Activated CD4-positive, alpha-beta memory T cell treated with anti-CD3 and anti-CD28 coated beads for 36 hours (primary cell): ENCODE results near the gene GRIN3B. TPM values are rescaled to one million over a fixed set of nuclear protein-coding genes. Genes with fewer than 3 reads are reported as not detected.
A peak's percentile ranks its signal among the peaks of the same experiment; 100 is the strongest.

Experiments
- CTCF ChIA-PET: fragments of 350-600 bp; sonication (Branson Sonifier 250); formaldehyde crosslinking; loops from one replicate; lab custom pipeline; 2021; ENCODE audit warnings: antibody characterized with exemption, inconsistent platforms; lab: Charles Lee
- POLR2A ChIA-PET: fragments of 350-600 bp; sonication (Branson Sonifier 250); formaldehyde crosslinking; loops from one replicate; lab custom pipeline; 2021; ENCODE audit warnings: antibody characterized with exemption; lab: Charles Lee
- DNase-seq: peaks from one replicate; pipeline ENCODE4 v3.0.0-alpha.2; 2020
- H3K27ac Mint-ChIP-seq: one replicate; pipeline ENCODE4 v1.8.0; 2021; ENCODE audit warnings: mixed read lengths
- H3K27me3 Mint-ChIP-seq: one replicate; pipeline ENCODE4 v1.8.0; 2021; ENCODE audit warnings: mixed read lengths
- H3K36me3 Mint-ChIP-seq: one replicate; pipeline ENCODE4 v1.8.0; 2021; ENCODE audit warnings: mixed read lengths
- H3K4me1 Mint-ChIP-seq: one replicate; pipeline ENCODE4 v1.8.0; 2021; ENCODE audit warnings: low read depth, mixed read lengths
- H3K4me3 Mint-ChIP-seq: one replicate; pipeline ENCODE4 v1.8.0; 2021; ENCODE audit warnings: mild to moderate bottlenecking, mixed read lengths
- H3K9me3 Mint-ChIP-seq: one replicate; pipeline ENCODE4 v1.8.0; 2021; ENCODE audit warnings: mixed read lengths
- intact Hi-C: fragments of 100-400 bp; cut with micrococcal nuclease; formaldehyde crosslinking; loops from one replicate; pipeline ENCODE4 v1.15.1; 2023
- total RNA-seq, 2 experiments: library from RNA; stranded (reverse); gene quantifications; one replicate each; pipeline ENCODE4 v1.2.3, GENCODE V29; 2021

The GRIN3B gene
- total RNA-seq, 2 experiments from 2014 or later = not detected

DNA sequence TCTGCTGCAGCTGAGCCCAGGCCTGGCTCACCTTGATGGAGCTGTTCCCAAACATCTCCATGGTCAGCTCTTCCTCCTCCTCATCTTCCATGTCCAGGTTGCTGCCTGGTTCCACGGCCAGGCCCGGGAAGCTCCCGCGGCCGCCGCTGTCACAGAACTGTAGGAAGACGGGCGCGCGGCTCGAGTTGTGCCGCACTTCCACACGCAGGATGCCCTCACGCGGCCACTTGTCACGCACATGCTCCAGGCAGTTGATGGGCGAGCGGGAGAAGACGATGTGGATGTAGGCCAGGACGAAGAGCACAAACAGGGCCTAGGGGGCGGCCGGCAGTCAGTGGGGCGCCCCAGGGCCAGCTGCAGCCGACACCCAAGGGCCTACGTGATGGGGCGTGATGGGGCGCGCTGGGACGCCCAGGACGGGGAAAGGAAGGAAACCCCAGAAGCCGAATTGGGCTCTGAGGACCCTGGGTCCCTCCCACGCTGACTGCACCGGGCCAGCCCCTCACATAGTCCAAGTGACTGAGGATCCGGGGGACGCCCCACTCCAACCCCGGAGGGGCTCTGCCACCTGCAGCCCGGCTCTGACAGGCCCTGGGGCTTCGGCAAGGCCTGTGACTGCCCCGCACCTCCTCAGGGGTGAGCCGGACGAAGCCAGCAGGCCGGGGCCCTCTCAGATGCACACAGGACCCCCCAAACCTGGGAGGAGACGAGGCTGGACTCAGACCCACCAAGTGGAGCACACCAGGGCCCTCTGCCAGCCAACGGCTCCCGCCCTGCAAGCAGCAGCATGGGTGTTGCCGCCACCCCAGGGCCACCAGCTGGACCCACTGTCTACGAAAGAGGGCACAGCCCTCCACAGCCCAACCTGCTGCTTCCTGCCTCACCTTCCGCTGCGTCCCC is 14.2 kb downstream of the GRIN3B start:
- CTCF ChIA-PET = no interaction called here
- H3K4me3 Mint-ChIP-seq = no peak overlapping the region
- POLR2A ChIA-PET = no interaction called here
- no peak for DNase-seq
- peaks cover 38% of the 10 kb centered on the region for H3K4me1 Mint-ChIP-seq
- no peaks in the 10 kb centered on the region for H3K27me3 Mint-ChIP-seq
- intact Hi-C loops = no loop called here
- H3K36me3 Mint-ChIP-seq = peaks cover 2% of the 10 kb centered on the region
- H3K9me3 Mint-ChIP-seq = no peaks in the 10 kb centered on the region
- no peak overlapping the region for H3K27ac Mint-ChIP-seq

DNA sequence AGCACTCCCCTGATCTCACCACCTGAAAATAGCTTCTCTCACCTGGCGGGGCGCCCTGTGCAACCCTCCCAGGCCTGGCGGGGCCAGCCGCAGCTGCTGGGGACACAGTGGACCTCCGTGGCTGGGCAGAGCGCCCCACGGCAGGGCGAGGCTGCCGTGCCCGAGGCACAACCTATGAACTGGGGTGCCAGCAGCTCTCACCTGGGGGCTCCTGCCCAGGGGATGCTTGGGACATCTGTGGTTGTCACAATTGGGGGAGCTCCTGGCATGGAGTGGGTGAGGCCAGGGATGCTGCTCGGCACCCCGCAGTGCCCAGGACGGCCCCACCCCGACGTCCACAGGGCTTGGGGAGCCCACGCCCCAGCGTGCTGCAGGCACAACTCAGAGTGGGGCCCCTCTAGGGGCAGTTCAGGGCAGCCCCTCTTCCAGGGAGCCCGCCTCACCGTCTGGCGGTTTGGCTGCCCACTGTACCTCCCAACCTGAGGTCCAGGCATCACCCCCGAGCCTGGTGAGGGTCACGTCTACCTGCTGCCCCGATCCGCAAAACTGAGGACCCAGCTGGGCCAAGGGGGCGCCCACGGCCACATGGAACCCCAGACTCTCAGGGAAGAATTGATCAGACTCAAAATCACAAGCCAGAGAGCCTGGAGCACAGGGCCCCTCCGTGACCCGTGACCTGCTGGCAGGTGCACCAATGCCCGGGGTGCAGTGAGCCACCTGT is 15.0 kb downstream of the GRIN3B start:
- Mint-ChIP-seq H3K27ac (no peak overlapping the region), H3K9me3 (no peaks in the 10 kb centered on the region), H3K4me3 (no peak overlapping the region), H3K36me3 (peaks cover 6% of the 10 kb centered on the region), H3K4me1 (peaks cover 39% of the 10 kb centered on the region), H3K27me3 (no peaks in the 10 kb centered on the region)
- intact Hi-C loops = no loop called here
- CTCF ChIA-PET = no interaction called here
- POLR2A ChIA-PET = no interaction called here
- no peak for DNase-seq

DNA sequence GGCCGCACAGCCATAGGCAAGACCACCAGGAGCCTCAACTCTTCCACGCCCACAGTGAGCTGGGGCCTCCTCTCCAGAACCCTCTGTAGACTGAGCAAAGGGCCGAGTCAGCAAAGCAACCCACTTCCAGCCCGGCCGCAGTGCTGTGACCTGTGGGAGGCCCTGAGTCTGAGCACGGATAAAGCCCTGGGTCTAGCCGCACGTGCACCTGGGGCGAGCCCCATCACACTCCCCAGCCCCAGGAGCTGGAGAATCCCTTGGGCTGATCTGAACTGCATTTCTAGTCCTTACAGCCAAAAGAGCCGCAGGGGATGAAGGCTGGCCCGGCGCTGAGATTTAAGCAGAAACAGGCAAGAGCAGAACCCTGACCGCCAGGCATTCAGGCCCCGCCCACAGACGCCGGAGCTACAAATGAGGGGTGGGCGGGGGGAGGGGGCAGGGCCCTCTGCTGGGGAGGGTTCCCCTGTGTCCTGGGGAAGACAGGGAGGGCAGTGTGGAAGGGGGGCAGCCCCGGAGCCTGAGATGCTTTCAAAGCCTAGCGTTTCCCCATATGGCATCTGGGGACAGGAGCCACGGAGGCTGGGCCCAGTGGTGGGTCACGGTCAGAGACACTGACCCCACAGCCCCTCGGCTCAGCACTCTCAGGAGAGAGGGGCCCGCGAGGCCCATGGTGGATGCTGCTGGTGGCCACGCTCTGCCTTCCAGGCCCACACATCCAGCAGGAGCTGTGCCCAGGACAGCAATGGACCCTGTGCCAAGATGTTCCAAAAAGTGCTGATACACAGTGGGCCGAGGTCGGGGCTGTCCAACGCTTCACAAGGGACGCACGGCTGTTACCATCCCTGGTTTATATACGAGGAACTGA is 15.8 kb downstream of the GRIN3B start:
- Mint-ChIP-seq H3K9me3 (no peaks in the 10 kb centered on the region), H3K27ac (no peak overlapping the region), H3K4me1 (peaks cover 39% of the 10 kb centered on the region), H3K36me3 (peaks cover 6% of the 10 kb centered on the region), H3K4me3 (no peak overlapping the region), H3K27me3 (no peaks in the 10 kb centered on the region)
- peak; percentile 26 for DNase-seq
- CTCF ChIA-PET = no interaction called here
- intact Hi-C loops = no loop called here
- POLR2A ChIA-PET = no interaction called here

DNA sequence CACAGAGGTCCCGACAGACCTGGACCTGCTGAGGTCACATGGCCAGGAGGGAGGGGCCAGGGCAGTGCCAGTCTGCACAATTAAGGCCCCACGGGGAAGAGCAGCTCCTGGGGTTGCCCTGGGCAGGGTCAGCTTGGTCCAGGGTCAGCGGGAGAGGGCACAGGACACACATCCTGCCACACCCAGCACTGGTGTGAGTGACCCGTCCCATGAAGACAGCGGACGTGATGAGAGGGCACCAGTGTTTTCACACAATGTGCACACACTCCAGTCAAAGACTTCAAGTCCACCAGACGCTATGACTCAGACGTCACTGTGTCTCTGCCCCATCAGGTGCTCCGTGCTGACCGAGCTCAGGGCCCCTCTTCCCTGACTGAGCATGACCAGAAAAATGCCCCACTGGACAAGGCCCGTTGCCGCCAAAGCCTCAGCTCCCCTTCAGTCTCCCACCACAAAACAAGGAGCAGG is 16.5 kb downstream of the GRIN3B start:
- H3K36me3 Mint-ChIP-seq = peaks cover 11% of the 10 kb centered on the region
- DNase-seq = no peak
- H3K4me1 Mint-ChIP-seq = peaks cover 45% of the 10 kb centered on the region
- H3K27me3 Mint-ChIP-seq = peaks cover 3% of the 10 kb centered on the region
- intact Hi-C loops = no loop called here
- CTCF ChIA-PET = interaction anchor here (0.7 kb wide), 1 partner anchor 222 kb away, joined by 3 read pairs; no protein-coding TSS in a partner anchor
- POLR2A ChIA-PET = no interaction called here
- no peaks in the 10 kb centered on the region for H3K9me3 Mint-ChIP-seq
- peak overlapping the region; percentile 74 for H3K27ac Mint-ChIP-seq
- H3K4me3 Mint-ChIP-seq = peak overlapping the region; percentile 8

DNA sequence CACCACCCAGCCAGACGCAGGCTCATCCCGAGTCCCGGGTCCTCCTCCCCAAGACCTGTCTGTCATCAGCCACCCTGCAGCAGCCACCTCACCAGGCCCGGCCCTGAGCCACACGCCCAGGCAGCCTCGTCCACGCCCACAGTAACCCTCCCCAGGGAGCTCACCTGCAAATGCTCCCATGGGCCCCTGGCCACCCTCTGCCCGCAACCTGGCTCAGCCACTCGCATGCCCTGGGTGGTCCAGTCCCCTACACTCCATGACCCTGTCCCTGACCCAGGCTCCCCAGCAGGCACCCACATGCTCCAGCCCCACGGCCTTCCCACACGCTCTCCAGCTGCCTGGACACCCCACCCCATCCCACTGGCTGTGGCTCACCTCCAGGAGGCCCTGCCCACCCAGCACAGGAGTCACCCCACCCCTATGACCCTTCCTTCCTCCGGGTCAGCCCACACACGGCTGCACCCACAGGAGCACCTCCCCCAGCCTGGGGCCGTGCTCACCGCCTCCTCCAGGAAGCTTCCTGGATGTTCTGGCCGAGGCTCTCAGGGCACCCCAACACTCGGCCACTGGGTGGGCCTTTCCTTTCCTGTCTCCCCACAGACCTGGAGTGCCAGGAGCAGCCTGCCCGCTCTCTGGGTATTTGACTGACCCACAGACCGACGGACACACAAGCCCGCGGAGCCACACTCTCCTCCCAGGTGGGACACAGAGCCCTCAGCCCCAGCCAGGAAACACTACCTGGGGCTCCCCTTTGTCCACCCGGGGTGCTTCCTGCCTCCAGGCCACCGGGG is 17.1 kb downstream of the GRIN3B start:
- Mint-ChIP-seq H3K9me3 (no peaks in the 10 kb centered on the region), H3K27me3 (peaks cover 3% of the 10 kb centered on the region), H3K4me3 (peak overlapping the region; percentile 16), H3K27ac (peak overlapping the region; percentile 74), H3K4me1 (peaks cover 47% of the 10 kb centered on the region), H3K36me3 (peaks cover 11% of the 10 kb centered on the region)
- POLR2A ChIA-PET = no interaction called here
- DNase-seq = no peak
- intact Hi-C loops = no loop called here
- CTCF ChIA-PET = interaction anchor here (0.7 kb wide), 1 partner anchor 221 kb away, joined by 3 read pairs; no protein-coding TSS in a partner anchor

DNA sequence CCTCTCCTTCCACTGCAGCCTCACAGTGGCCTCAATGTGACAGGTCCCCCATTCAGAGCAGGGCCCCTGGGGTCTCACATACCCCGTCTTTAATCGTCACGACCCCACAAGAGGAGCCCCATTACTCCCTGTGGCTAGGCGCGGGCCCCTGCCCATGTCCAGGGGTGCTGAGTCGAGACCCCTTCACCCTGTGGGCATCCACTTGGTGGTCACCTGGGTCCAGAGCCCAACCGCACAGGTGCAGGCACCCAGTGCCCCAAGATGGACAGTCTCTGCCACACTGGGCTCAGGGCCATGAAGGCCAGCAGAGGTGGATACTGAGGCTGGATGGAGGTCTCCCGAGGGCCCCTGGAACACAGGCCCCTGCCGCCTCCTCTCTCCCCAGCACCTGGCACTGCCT is 17.7 kb downstream of the GRIN3B start:
- Mint-ChIP-seq H3K9me3 (no peaks in the 10 kb centered on the region), H3K36me3 (peaks cover 11% of the 10 kb centered on the region), H3K27me3 (peaks cover 3% of the 10 kb centered on the region), H3K4me1 (peaks cover 47% of the 10 kb centered on the region), H3K4me3 (peak overlapping the region; percentile 16), H3K27ac (peak overlapping the region; percentile 23)
- CTCF ChIA-PET = no interaction called here
- no peak for DNase-seq
- POLR2A ChIA-PET = no interaction called here
- intact Hi-C loops = no loop called here

DNA sequence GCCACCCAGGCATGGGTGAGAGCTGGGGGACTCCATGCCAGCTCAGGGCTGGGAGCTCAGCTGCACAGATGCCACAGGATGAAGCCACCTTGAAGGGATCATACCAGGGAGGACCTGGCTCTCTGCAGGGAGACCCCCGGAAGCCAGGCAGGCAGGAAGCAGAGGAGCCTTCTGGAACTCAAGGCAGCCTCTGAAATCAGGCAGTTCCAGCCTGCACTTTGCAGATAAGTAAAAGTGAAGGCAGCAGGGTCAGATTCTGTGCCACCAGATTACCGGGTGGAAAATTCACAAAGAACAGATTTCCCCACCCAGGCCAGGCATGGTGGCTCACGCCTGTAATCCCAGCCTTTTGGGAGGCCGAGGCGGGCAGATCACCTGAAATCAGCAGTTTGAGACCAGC is 18.2 kb downstream of the GRIN3B start:
- peaks cover 3% of the 10 kb centered on the region for H3K27me3 Mint-ChIP-seq
- DNase-seq = no peak
- H3K4me3 Mint-ChIP-seq = peak overlapping the region; percentile 95
- peaks cover 11% of the 10 kb centered on the region for H3K36me3 Mint-ChIP-seq
- POLR2A ChIA-PET = no interaction called here
- intact Hi-C loops = no loop called here
- H3K27ac Mint-ChIP-seq = no peak overlapping the region
- CTCF ChIA-PET = interaction anchor here (0.7 to 1.4 kb wide), 2 partner anchors 202 to 226 kb away, joined by 3 to 5 read pairs; no protein-coding TSS in a partner anchor
- H3K4me1 Mint-ChIP-seq = peaks cover 47% of the 10 kb centered on the region
- no peaks in the 10 kb centered on the region for H3K9me3 Mint-ChIP-seq

DNA sequence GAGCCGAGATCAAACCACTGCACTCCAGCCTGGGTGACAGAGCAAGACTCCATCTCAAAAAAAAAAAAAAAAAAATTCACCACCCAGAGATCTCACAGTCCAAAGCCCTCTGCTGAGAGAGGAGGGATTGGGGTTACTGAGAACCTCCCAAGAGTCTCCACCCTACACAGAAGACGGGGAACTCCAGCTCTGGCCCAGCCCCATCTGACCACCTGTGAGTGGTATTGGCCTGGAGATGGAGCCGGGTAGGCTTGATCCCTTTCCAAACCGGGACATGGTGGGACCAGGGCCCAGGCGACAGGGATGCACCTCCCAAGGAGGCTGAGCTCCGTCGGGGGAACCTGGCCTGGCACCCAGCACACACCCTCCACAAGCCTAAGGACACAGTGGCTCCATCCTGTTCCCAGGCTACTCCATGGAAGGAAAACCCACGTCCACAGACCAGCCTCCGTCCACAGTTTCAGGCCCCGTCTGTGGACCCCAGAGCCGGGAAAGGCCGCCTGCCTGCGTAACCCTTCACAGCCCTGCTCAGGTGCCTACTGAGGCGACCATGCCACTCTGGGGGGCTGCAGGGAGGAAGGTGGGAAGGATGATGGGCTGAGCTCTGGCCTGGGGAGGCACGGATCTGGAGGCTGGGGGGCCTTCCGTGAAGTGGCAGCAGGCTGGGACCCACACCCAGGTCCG is 18.9 kb downstream of the GRIN3B start:
- Mint-ChIP-seq H3K27me3 (peaks cover 3% of the 10 kb centered on the region), H3K4me3 (peak overlapping the region; percentile 95), H3K27ac (no peak overlapping the region), H3K9me3 (no peaks in the 10 kb centered on the region), H3K4me1 (peaks cover 47% of the 10 kb centered on the region), H3K36me3 (peaks cover 10% of the 10 kb centered on the region)
- intact Hi-C loops = no loop called here
- no peak for DNase-seq
- ChIA-PET POLR2A (interaction anchor here (1.6 kb wide), 1 partner anchor 35 kb away, joined by 8 read pairs; the partner anchor contains the start of gene WDR18), CTCF (interaction anchor here (0.7 to 1.4 kb wide), 3 partner anchors 35 to 225 kb away, joined by 3 to 5 read pairs (median 5); partner anchors contain the start of gene WDR18)

DNA sequence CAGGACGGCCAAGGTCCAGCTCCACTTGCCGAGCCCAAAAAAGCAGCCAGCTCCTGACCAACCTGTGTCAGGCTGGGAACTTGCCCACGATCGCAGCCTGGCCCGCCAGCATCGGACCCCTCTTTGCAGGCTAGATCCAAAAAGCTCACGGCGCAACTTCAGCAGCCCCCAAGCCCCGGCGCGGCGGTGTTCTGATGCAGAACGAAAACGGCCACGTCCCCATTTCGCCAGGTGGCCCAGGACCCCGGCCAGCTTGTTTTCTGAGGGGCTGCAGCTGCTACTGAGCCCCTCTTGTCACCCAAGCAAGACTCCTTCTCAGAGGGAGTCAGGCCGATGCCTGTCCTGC is 19.4 kb downstream of the GRIN3B start:
- H3K4me3 Mint-ChIP-seq = peak overlapping the region; percentile 95
- no peaks in the 10 kb centered on the region for H3K9me3 Mint-ChIP-seq
- H3K27me3 Mint-ChIP-seq = peaks cover 3% of the 10 kb centered on the region
- CTCF ChIA-PET = interaction anchor here (1.2 to 1.4 kb wide), 2 partner anchors 35 to 225 kb away, joined by 5 read pairs; partner anchors contain the start of gene WDR18
- POLR2A ChIA-PET = interaction anchor here (0.9 to 1.6 kb wide), 3 partner anchors 20 to 83 kb away, joined by 3 to 8 read pairs (median 8); partner anchors contain the start of genes ABCA7 and WDR18
- H3K27ac Mint-ChIP-seq = peak overlapping the region; percentile 86
- DNase-seq = no peak
- intact Hi-C loops = no loop called here
- H3K4me1 Mint-ChIP-seq = peaks cover 44% of the 10 kb centered on the region
- H3K36me3 Mint-ChIP-seq = peaks cover 9% of the 10 kb centered on the region
